Measurements from ENCODE around the gene PATJ.
"Not testable (repeated sequence)": the region's sequence is repeated elsewhere in the genome, so short reads cannot be mapped to it uniquely, and the experiment has no call there.

GRCh38 chr1:61890435-61890834 is 148.2 kb downstream of the PATJ start:
- TF ChIP-seq POLR2A, CTCF (IDR thresholded peaks at IDR 0.05): not testable (repeated sequence)
